Naive thymus-derived CD4-positive, alpha-beta T cell (primary cell): Measurements from ENCODE around the gene UBAC1. TPM values are rescaled to one million over a fixed set of nuclear protein-coding genes. Genes with fewer than 3 reads are reported as not detected.
A peak's percentile ranks its signal among the peaks of the same experiment; 100 is the strongest.

Experiments
- ATAC-seq: fragments of 150-1000 bp; cut with Tn5 transposase; 2 replicates; pipeline ENCODE4 v1.10.0; 2021; ENCODE audit warnings: mild to moderate bottlenecking, moderate library complexity
- CTCF ChIA-PET: fragments of 350-600 bp; sonication (Branson Sonifier 250); formaldehyde crosslinking; loops from one replicate; lab custom pipeline; 2021; ENCODE audit warnings: antibody characterized with exemption; lab: Charles Lee
- POLR2A ChIA-PET: fragments of 350-600 bp; sonication (Branson Sonifier 250); formaldehyde crosslinking; loops from one replicate; lab custom pipeline; 2021; ENCODE audit warnings: antibody characterized with exemption, inconsistent platforms; lab: Charles Lee
- DNase-seq, 9 donors: peaks; one replicate each; pipeline versions ENCODE4 v3.0.0 to v3.0.0-alpha.2; 2020 to 2022; ENCODE audit warnings: mixed read lengths in 1 of 9
- H3K27ac ChIP-seq: one replicate; pipeline ENCODE4 v1.7.0; 2013; ENCODE audit warnings: mild to moderate bottlenecking, low read depth, low read length, moderate library complexity
- H3K27me3 ChIP-seq, 2 donors: one replicate each; pipeline ENCODE4 v1.7.0; 2013; ENCODE audit warnings: low read length in 2 of 2, mild to moderate bottlenecking in 2 of 2, moderate library complexity in 2 of 2; ENCODE audit not compliant: control insufficient read depth in 2 of 2, insufficient read depth in 2 of 2
- H3K36me3 ChIP-seq, 3 experiments: 1 replicate in 2 of 3; 2 replicates in 1 of 3; pipeline ENCODE4 v1.7.0; 2013; ENCODE audit warnings: low read length in 3 of 3, mild to moderate bottlenecking in 3 of 3, moderate library complexity in 1 of 3; ENCODE audit not compliant: insufficient read depth in 3 of 3, control insufficient read depth in 2 of 3
- H3K4me1 ChIP-seq, 2 donors: one replicate each; pipeline ENCODE4 v1.7.0; 2013; ENCODE audit warnings: low read length in 2 of 2, mild to moderate bottlenecking in 2 of 2, moderate library complexity in 1 of 2; ENCODE audit not compliant: control insufficient read depth in 2 of 2, insufficient read depth in 2 of 2
- H3K4me3 ChIP-seq: 2 replicates; pipeline ENCODE4 v1.7.0; 2013; ENCODE audit warnings: mild to moderate bottlenecking, low read length
- H3K9me3 ChIP-seq, 3 experiments: 1 replicate in 2 of 3; 2 replicates in 1 of 3; pipeline ENCODE4 v1.7.0; 2013; ENCODE audit warnings: low read length in 3 of 3; ENCODE audit not compliant: control insufficient read depth in 2 of 3
- H3K27ac Mint-ChIP-seq, 9 donors: one replicate each; pipeline ENCODE4 v1.8.0; 2020 to 2022; ENCODE audit warnings: mixed read lengths in 9 of 9, mild to moderate bottlenecking in 8 of 9, moderate library complexity in 5 of 9, inconsistent platforms in 2 of 9
- H3K27me3 Mint-ChIP-seq, 5 donors: one replicate each; pipeline ENCODE4 v1.8.0; 2021 to 2022; ENCODE audit warnings: mixed read lengths in 5 of 5, mild to moderate bottlenecking in 1 of 5
- H3K36me3 Mint-ChIP-seq, 5 donors: one replicate each; pipeline ENCODE4 v1.8.0; 2020 to 2022; ENCODE audit warnings: mixed read lengths in 5 of 5, mild to moderate bottlenecking in 3 of 5, inconsistent platforms in 1 of 5
- H3K4me1 Mint-ChIP-seq, 7 donors: one replicate each; pipeline ENCODE4 v1.8.0; 2020 to 2022; ENCODE audit warnings: mixed read lengths in 7 of 7, mild to moderate bottlenecking in 3 of 7, inconsistent platforms in 1 of 7
- H3K4me3 Mint-ChIP-seq, 10 donors: one replicate each; pipeline ENCODE4 v1.8.0; 2020 to 2022; ENCODE audit warnings: mild to moderate bottlenecking in 10 of 10, mixed read lengths in 10 of 10, moderate library complexity in 6 of 10, inconsistent platforms in 2 of 10
- H3K9me3 Mint-ChIP-seq, 11 donors: one replicate each; pipeline ENCODE4 v1.8.0; 2020 to 2022; ENCODE audit warnings: mixed read lengths in 11 of 11, mild to moderate bottlenecking in 4 of 11, inconsistent platforms in 1 of 11, moderate library complexity in 1 of 11
- intact Hi-C, 2 donors: fragments of 100-400 bp; cut with micrococcal nuclease; formaldehyde crosslinking; loops; one replicate each; pipeline ENCODE4 v1.15.1; 2023
- polyA plus RNA-seq, 2 donors: library from polyadenylated mRNA; unstranded; fragments of 300-500 nt; fragmentation: Illumina TruSeq; gene quantifications; one replicate each; pipeline ENCODE4 v1.2.3, GENCODE V29; 2021
- total RNA-seq, 6 experiments: library from RNA in 5 of 6; stranded (reverse) in 5 of 6; gene quantifications; 1 replicate in 5 of 6; 2 replicates in 1 of 6; pipeline ENCODE4 v1.2.3 and lab custom pipeline; 2021 to 2026

UBAC1 gene
- total and polyA plus RNA-seq, 7 experiments from 2014 or later = 19.6 to 36.1 (median 31.2) TPM

GRCh38 chr9:135930446-135931345 lies 30.5 kb downstream of the UBAC1 start:
- ChIA-PET CTCF (no interaction called here), POLR2A (interaction anchor here (0.6 kb wide), 1 partner anchor 1888 kb away, joined by 4 read pairs; no protein-coding TSS in a partner anchor)
- no peaks in the 10 kb centered on the region for H3K9me3 ChIP-seq
- intact Hi-C loops = no loop called here
- H3K36me3 ChIP-seq = peaks cover 0 to 34% (median 4%) of the 10 kb centered on the region in 3 experiments
- Mint-ChIP-seq H3K4me1 (peaks cover 0 to 12% (median 0%) of the 10 kb centered on the region in 7 donors), H3K27me3 (no peaks in the 10 kb centered on the region), H3K4me3 (no peak overlapping the region), H3K27ac (no peak overlapping the region), H3K36me3 (peaks cover 4 to 45% (median 17%) of the 10 kb centered on the region in 5 donors), H3K9me3 (peaks cover 0 to 2% (median 0%) of the 10 kb centered on the region in 11 donors)
- H3K4me1 ChIP-seq = no peaks in the 10 kb centered on the region
- DNase-seq (no peak), ATAC-seq (no peak)
- H3K27ac ChIP-seq = no peak overlapping the region
- H3K4me3 ChIP-seq = no peak overlapping the region
- H3K27me3 ChIP-seq = no peaks in the 10 kb centered on the region

GRCh38 chr9:135929656-135930445 lies 31.3 kb downstream of the UBAC1 start:
- Mint-ChIP-seq H3K36me3 (peaks cover 4 to 37% (median 11%) of the 10 kb centered on the region in 5 donors), H3K9me3 (no peaks in the 10 kb centered on the region), H3K4me1 (peaks cover 0 to 21% (median 0%) of the 10 kb centered on the region in 7 donors), H3K27me3 (no peaks in the 10 kb centered on the region), H3K4me3 (no peak overlapping the region), H3K27ac (no peak overlapping the region)
- ChIA-PET CTCF (no interaction called here), POLR2A (interaction anchor here (0.6 kb wide), 1 partner anchor 1888 kb away, joined by 4 read pairs; no protein-coding TSS in a partner anchor)
- intact Hi-C loops = no loop called here
- no peak for DNase-seq
- H3K4me3 ChIP-seq = no peak overlapping the region
- peaks cover 0 to 3% of the 10 kb centered on the region in 2 donors for H3K4me1 ChIP-seq
- no peaks in the 10 kb centered on the region for H3K9me3 ChIP-seq
- peaks cover 0 to 28% (median 4%) of the 10 kb centered on the region in 3 experiments for H3K36me3 ChIP-seq
- H3K27ac ChIP-seq = no peak overlapping the region
- no peaks in the 10 kb centered on the region for H3K27me3 ChIP-seq
- no peak for ATAC-seq

GRCh38 chr9:135928731-135929655 lies 32.2 kb downstream of the UBAC1 start:
- no peaks in the 10 kb centered on the region for H3K27me3 ChIP-seq
- no peak for ATAC-seq
- peaks cover 0 to 28% (median 4%) of the 10 kb centered on the region in 3 experiments for H3K36me3 ChIP-seq
- no peak overlapping the region for H3K4me3 Mint-ChIP-seq
- peaks cover 0 to 3% of the 10 kb centered on the region in 2 donors for H3K4me1 ChIP-seq
- H3K27ac ChIP-seq = no peak overlapping the region
- no peaks in the 10 kb centered on the region for H3K27me3 Mint-ChIP-seq
- H3K36me3 Mint-ChIP-seq = peaks cover 4 to 35% (median 11%) of the 10 kb centered on the region in 5 donors
- no peaks in the 10 kb centered on the region for H3K9me3 ChIP-seq
- ChIA-PET POLR2A (no interaction called here), CTCF (no interaction called here)
- H3K9me3 Mint-ChIP-seq = no peaks in the 10 kb centered on the region
- no peak overlapping the region for H3K4me3 ChIP-seq
- intact Hi-C loops = no loop called here
- no peak for DNase-seq
- H3K27ac Mint-ChIP-seq = no peak overlapping the region
- peaks cover 0 to 21% (median 0%) of the 10 kb centered on the region in 7 donors for H3K4me1 Mint-ChIP-seq

- Histone ChIP-seq H3K27me3 (no peaks in the 10 kb centered on the region), H3K9me3 (no peaks in the 10 kb centered on the region), H3K27ac (no peak overlapping the region), H3K4me3 (no peak overlapping the region), H3K36me3 (peaks cover 0 to 23% (median 4%) of the 10 kb centered on the region in 3 experiments), H3K4me1 (peaks cover 0 to 3% of the 10 kb centered on the region in 2 donors)
- ChIA-PET CTCF (no interaction called here), POLR2A (no interaction called here)
- ATAC-seq (no peak), DNase-seq (no peak)
- peaks cover 4 to 27% (median 8%) of the 10 kb centered on the region in 5 donors for H3K36me3 Mint-ChIP-seq
- H3K4me3 Mint-ChIP-seq = no peak overlapping the region
- peak overlapping the region in 2 of 9 donors; percentile 46 to 76 for H3K27ac Mint-ChIP-seq
- no peaks in the 10 kb centered on the region for H3K27me3 Mint-ChIP-seq
- no peaks in the 10 kb centered on the region for H3K9me3 Mint-ChIP-seq
- peaks cover 0 to 21% (median 0%) of the 10 kb centered on the region in 7 donors for H3K4me1 Mint-ChIP-seq
- intact Hi-C loops = no loop called here
These were observed 33.0 kb downstream of the UBAC1 start for GRCh38 chr9:135928074-135928730.

GRCh38 chr9:135927195-135928013 lies 33.8 kb downstream of the UBAC1 start:
- CTCF ChIA-PET = no interaction called here
- H3K27me3 ChIP-seq = no peaks in the 10 kb centered on the region
- peaks cover 0 to 3% of the 10 kb centered on the region in 2 donors for H3K4me1 ChIP-seq
- H3K4me1 Mint-ChIP-seq = peaks cover 0 to 21% (median 0%) of the 10 kb centered on the region in 7 donors
- POLR2A ChIA-PET = no interaction called here
- intact Hi-C loops = no loop called here
- H3K27ac Mint-ChIP-seq = no peak overlapping the region
- no peak overlapping the region for H3K4me3 ChIP-seq
- no peak overlapping the region for H3K4me3 Mint-ChIP-seq
- H3K9me3 Mint-ChIP-seq = no peaks in the 10 kb centered on the region
- DNase-seq (no peak), ATAC-seq (no peak)
- H3K27ac ChIP-seq = no peak overlapping the region
- peaks cover 0 to 15% (median 4%) of the 10 kb centered on the region in 3 experiments for H3K36me3 ChIP-seq
- H3K9me3 ChIP-seq = no peaks in the 10 kb centered on the region
- H3K36me3 Mint-ChIP-seq = peaks cover 3 to 21% (median 4%) of the 10 kb centered on the region in 5 donors
- no peaks in the 10 kb centered on the region for H3K27me3 Mint-ChIP-seq
